H1 (cell line): Measurements from ENCODE around the gene NOP9. TPM values are rescaled to one million over a fixed set of nuclear protein-coding genes. Genes with fewer than 3 reads are reported as not detected.

ENCODE experiments used
- BCL11A ChIP-seq, 2 experiments: IDR thresholded peaks; one replicate each; pipeline ENCODE4 v1.6.1; 2011; ENCODE audit warnings: low read depth in 2 of 2, low read length in 2 of 2, mild to moderate bottlenecking in 2 of 2
- HDAC6 ChIP-seq: IDR thresholded peaks from one replicate; pipeline ENCODE4 v1.7.1; 2012; ENCODE audit warnings: low read depth, mild to moderate bottlenecking, inconsistent platforms, low read length, moderate library complexity
- PHF8 ChIP-seq: fragments of 200-600 bp; sonication (generic); conservative IDR thresholded peaks from 2 replicates; pipeline ENCODE4 v1.7.1; 2012; ENCODE audit warnings: low read depth, mild to moderate bottlenecking, inconsistent platforms, low read length, moderate library complexity
- polyA plus RNA-seq, 7 experiments: library from polyadenylated mRNA; depleted of rRNA in 3 of 7; stranded (reverse) in 5 of 7; unstranded in 2 of 7; fragments of >200 nt in 5 of 7; fragments of 200-250 nt in 2 of 7; gene quantifications; 1 replicate in 5 of 7; 2 replicates in 1 of 7; 4 replicates in 1 of 7; pipeline versions ENCODE4 v1.2.1 to v1.2.3, GENCODE V29; 2011 to 2013; ENCODE audit warnings: missing spikeins in 2 of 7, mixed read lengths in 2 of 7
- total RNA-seq: library from RNA; stranded (reverse); fragmentation: NEBNext Ultra II Directional; extraction: Animal tissue kit (Norgen Biotek cat#: 25700); gene quantifications from 2 replicates; pipeline ENCODE4 v1.2.1, GENCODE V29; 2021

The NOP9 gene
- total and polyA plus RNA-seq, 2 of the 8 experiments (the other 6 are each of a cell fraction or from before 2014, with no cell fraction given) = 17.8 to 34.8 TPM

GRCh38 chr14:24307156-24307574, 7.5 kb downstream of the NOP9 start (continued):
- no peak for TF ChIP-seq PHF8
- TF ChIP-seq HDAC6 = no peak
- no peak for TF ChIP-seq BCL11A (IDR thresholded peaks at IDR 0.05; ENCODE audit: low read depth in 2 of 2, low read length in 2 of 2)
- TF ChIP-seq, all 59 proteins: peak for 0
